HuH-7 (cell line): ENCODE measurements around the gene MCAM.
A peak's percentile ranks its signal among the peaks of the same experiment; 100 is the strongest.

Experiments used
- DNase-seq: peaks from one replicate; pipeline ENCODE4 v3.0.0; 2011; ENCODE audit warnings: low spot score

The MCAM gene

GRCh38 chr11:119330237-119330636, 13.3 kb upstream of the MCAM start:
- no peak for DNase-seq

GRCh38 chr11:119329320-119329719, 12.4 kb upstream of the MCAM start:
- DNase-seq: no peak

DNA sequence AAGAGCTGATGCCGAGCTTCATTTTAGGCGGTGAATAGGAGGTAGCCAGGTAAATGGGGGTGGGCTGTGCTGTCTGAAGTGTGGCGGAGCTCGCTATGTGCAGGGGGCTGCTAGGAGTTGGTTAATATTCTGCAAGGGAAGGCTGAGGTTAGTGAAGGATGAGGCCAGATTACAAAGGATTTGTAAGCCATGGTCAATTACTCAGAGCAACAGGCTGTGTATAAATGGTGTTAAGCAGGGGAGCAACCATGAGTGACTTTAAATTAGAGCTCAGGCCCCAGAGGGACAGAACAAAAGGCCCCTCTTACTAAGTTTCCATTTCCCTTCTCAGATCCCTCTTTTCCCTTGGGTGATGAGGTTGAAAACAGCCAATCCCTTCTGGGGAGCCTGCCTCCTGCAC, 7.3 kb upstream of the MCAM start:
- no peak for DNase-seq

DNA sequence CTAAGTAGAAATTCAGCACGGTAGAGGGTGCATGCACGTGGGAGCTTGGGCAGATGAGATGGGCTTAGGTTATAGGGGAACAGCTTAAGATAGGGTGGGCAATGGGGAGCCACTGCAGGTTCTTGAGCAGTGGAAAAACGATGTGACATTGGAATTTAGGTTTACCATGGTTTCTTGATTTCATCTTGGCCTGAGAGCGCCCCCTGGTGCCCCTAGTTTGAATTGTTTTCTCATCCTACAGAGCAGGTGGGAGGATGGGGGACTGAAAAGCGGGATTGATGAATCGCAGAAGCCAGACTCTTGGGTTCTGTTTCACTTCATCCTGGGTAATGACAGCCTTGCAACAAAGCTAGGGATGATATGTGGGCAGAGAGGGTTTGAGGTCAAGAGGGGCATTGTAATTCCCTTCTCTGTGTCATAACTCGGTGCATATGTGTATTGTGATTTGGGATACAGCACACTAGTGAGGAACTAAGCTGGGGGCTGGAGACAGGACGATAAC, 6.7 kb upstream of the MCAM start:
- peak; percentile 79 for DNase-seq

DNA sequence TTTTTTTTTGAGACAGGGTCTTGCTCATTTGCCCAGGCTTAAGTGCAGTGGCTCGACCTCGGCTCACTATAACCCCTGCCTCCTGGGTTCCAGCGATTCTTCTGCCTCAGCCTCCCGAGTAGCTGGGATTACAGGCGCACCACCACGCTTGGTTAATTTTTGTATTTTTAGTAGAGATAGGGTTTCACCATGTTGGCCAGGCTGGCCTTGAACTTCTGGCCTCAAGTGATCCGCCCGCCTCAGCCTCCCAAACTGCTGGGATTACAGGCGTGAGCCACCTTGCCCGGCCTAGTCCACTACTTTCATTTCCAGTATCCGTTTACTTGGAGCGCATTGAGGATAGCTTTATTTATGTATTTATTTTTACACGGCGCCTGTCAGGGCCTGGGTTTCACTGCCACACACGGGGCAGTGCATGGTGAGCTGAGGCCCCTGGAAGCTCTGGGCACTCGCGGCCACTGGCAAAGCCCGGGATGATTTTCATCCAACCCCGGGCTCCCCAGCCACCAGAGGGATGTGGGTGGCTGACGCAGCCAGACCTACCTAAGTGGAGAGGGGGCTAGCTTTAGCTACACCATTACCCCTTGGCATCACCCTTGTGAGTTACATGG, 6.1 kb upstream of the MCAM start:
- DNase-seq: no peak

DNA sequence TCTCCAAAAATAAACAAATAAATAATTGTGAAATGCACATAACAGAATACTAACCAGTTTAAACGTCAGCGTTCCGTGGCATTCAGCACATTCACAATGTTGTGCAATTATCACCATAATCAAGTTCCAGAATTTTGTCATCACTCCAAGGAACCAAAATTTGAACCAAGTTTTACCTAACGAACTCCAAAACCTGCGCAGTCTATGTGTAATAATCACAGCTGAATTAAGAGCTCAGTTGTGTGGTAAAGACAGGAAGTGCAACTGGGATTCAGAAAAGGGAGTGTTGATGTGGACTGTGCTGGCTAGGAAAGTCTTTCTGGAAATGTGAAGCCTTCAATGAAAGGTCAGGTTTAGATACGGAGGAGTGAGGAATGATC, 5.4 kb upstream of the MCAM start:
- DNase-seq: no peak

DNA sequence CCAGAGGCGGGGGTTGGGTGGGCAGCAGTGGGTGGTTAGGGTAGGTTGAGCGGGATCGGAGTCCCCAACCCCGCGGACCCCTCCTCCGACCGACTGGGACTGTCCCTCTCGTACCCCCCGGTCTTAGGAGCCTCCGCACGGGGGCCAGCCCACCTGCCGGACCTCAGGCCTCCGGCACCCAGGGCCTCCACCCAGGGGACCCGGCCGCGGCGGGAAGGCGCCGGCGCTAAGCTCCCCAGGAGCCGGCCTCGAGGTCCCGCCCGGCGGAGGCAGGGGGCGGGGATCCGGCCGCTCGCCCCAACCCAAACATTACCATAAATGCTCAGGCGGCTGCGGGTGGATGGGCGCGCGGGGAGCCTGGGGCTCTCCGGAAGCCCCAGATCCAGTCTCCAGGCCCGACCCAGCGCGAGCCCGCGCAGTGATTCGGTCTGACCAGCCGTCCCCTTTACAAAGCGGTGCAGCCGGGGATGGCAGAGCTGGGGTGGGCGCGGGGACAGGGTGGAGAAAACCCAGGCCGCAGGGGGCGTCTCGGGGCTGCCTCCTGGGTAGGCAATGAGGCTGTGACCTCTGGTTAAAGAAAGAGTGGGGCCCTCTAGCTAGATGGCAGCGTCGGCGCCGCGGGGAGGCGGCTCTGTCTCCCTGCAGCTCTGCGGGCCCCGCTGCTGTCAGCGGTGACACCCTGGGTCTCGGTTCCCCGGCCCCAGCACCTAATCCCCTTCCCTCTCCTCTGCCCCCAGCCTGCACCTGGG, 4.0 kb upstream of the MCAM start:
- DNase-seq: no peak

DNA sequence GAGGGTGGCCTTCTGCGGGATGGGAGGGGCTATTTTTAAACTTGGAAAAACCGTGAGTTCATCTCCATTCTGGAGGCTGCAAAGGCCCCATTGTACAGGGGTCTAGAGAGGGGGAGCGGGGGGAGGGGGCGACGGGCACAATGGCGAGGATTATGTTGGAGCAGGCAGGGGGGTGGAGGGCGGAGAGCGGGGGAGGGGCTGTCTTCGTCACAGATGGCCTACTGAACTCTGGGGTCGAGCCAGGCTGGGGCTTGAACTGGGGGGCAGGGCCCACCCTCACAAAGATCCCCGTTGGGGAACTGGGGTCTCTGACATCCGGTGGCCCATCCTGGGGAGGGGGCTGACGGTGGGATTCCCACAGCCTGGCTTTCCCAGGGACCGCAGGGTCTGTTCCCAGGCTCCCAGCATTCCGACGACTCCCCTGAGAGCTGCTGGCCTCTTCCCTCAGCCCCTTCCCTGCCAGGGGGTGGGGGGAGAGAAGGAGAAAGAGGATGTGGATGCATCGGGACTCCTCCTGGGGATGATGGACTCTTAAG, 3.4 kb upstream of the MCAM start:
- no peak for DNase-seq

- no peak for DNase-seq
Measured at GRCh38 chr11:119319700-119320239, 2.8 kb upstream of the MCAM start.

GRCh38 chr11:119319136-119319699, 2.3 kb upstream of the MCAM start:
- no peak for DNase-seq

GRCh38 chr11:119318240-119319135, 1.6 kb upstream of the MCAM start:
- DNase-seq: no peak

DNA sequence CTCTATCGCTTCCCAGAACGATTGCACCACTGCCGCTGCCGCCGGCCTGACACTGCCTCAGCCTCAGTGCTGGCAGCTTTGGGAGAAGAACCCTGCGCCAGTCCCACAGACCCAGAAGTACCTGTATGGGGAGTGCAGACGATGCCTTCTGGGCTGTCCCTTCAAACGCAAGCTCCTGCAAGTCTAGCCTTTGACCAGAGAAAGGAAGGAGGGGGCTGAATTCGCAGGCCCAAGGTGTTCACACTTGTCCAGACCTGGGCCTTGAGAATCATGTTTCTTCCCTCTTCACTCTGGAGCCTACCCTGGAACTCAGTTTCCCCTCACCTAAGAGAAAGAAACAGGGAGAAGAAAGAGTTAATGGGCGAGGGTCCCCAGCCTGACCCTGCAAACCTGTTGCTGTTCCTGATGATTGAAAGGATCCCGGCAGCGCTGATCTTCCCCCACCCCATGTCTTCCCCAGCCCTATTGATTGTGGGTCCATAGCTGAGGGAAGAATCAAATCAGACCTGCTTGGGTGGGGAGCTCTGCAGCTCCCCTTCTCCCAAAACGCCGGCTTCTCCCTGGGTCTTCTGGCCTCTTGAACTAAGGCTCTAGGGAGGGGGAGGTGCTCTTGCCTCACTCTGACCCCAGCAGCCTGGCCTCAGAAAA, 786 bp upstream of the MCAM start:
- DNase-seq: no peak

DNA sequence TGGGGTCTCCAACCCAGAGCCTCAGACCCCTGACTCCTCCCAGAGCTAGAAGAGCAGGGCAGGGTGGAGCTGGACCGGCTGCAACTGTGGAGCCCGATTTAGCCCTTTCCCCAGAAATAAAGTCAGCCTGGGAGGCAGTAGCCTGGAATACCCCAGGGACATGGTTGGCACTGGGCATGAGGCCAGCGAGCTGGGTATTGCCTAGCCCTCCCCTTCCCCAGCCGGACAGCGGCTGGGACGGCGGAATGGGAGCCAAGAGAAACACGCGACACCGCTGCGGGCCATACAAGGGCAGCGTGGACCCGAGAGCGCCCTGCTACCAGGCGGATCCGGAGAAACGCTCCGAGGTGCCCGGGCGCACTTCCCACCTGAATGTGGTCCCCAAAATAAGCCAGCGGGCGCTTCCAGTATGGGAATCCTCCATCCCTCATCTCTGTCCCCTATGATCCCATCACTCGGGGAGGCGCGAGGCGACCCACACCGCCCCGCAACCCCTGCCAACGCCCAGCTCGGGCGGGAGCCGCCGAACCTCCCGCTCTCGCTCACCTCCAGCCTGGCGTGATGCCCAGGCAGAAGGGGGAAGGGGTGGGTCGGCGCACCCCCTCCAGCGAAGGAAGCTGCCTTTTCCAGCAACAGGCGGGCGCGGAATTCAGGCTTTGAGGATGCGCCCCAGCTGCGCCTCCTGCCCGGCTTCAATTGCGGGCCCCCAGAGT, 758 bp downstream of the MCAM start:
- DNase-seq: no peak

DNA sequence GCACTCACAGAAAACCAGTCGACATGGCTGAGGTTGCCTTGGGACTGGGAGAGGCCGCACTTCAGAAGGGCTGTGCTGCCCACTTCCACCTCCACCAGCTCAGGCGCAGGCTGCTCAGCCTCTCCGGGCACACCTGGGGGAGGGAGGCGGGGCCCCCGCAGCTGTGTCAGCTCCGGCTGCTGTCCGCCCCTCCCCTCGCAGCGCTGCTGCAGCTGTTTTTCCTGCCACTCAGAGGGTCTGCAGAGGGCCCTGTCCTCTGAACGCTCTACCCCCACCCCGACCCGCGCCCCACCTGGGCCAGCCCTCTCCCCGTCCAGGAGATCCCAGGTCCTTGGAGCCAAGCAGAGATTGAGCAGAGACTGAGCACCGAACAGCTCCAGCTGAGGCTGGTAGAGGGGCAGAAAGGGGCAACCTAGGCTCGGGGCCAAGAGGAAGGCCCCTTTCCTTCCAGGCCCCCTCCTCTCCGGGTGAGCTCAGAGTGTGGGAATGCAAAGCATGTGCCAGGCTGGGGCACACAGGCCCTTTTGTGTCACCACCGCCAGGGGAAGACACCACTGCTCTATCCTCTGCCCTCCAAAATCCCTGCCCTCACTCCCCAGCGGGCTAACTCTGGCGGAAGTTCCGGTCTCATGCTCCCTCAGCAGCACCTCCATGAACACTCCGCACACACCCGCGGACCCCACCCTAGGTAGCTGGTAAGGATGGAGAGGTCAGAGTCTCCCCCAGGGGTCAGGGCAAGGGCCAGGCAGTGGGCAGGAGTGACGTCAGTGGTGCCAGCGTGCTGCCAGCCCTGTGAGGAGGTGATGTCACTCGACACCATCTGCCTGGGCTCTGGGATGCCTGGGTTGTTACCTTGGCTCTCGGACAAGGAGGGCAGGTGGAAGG, 1.6 kb downstream of the MCAM start:
- DNase-seq: no peak

DNA sequence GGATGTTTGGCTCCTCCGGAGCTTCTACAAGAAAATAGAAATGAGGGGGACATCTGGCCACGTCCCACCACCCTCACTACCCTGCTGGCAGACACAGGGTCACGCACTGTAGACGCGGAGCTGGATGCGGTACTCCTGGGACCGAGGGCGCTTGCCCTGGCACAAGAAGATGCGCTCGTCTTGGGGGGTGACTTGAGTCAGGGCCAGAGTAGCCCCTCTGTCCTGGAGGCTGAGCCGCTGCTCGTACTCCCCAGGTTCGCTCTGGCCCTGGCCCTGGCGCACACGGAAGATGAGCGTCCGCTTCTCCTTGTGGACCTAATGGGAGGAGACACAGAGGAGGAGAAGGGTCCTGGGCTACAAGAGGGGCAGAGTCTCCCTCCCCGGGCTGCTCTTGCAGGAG, 2.2 kb downstream of the MCAM start:
- no peak for DNase-seq

- DNase-seq: no peak
Measured at GRCh38 chr11:119310682-119311052, 6.3 kb downstream of the MCAM start.

- DNase-seq: no peak
Measured at GRCh38 chr11:119309953-119310681, 6.8 kb downstream of the MCAM start.

- no peak for DNase-seq
Measured at GRCh38 chr11:119309411-119309810, 7.5 kb downstream of the MCAM start.

- DNase-seq: no peak
Measured at GRCh38 chr11:119307974-119308373, 9.0 kb downstream of the MCAM start.
